Ovary (tissue), 3 donors: ENCODE data around the gene DOCK2.

Source experiments
- CTCF ChIP-seq, 3 donors: fragments of 450-650 bp in 2 of 3; fragments of 200-600 bp in 1 of 3; IDR thresholded peaks; one replicate each; pipeline versions ENCODE4 v1.5.1 to v1.8.0; 2016 to 2022; ENCODE audit warnings: antibody characterized with exemption in 3 of 3, mild to moderate bottlenecking in 1 of 3
- EP300 ChIP-seq: sonication (generic); formaldehyde crosslinking; IDR thresholded peaks from one replicate; pipeline ENCODE4 v1.6.1; 2017; ENCODE audit warnings: antibody characterized with exemption
- POLR2A ChIP-seq: fragments of 450-650 bp; IDR thresholded peaks from one replicate; pipeline ENCODE4 v1.6.1; 2017; ENCODE audit warnings: antibody characterized with exemption, mild to moderate bottlenecking, moderate library complexity
- donor health status: DM: no; HTN: no; CAD: no.

- no peak for TF ChIP-seq POLR2A
- no peak for TF ChIP-seq CTCF (IDR thresholded peaks at IDR 0.05)
- TF ChIP-seq EP300 = no peak
These were observed 21.5 kb upstream of the DOCK2 start for GRCh38 chr5:169615561-169615960.
